ENCODE measurements around the gene ACVR1. TPM values are rescaled to one million over a fixed set of nuclear protein-coding genes. Genes with fewer than 3 reads are reported as not detected.
"Not testable (repeated sequence)": the region's sequence is repeated elsewhere in the genome, so short reads cannot be mapped to it uniquely, and the experiment has no call there.

Gene ACVR1
- polyA plus RNA-seq, 3 donors = 30.8 to 34.3 (median 32.3) TPM

GRCh38 chr2:157769856-157770255, 106.3 kb downstream of the ACVR1 start:
- DNase-seq (ENCODE audit: low read depth in 3 of 3, low spot score in 2 of 3) = no peak

GRCh38 chr2:157764386-157764785, 111.7 kb downstream of the ACVR1 start:
- DNase-seq (ENCODE audit: low read depth in 3 of 3, low spot score in 2 of 3) = no peak

DNA sequence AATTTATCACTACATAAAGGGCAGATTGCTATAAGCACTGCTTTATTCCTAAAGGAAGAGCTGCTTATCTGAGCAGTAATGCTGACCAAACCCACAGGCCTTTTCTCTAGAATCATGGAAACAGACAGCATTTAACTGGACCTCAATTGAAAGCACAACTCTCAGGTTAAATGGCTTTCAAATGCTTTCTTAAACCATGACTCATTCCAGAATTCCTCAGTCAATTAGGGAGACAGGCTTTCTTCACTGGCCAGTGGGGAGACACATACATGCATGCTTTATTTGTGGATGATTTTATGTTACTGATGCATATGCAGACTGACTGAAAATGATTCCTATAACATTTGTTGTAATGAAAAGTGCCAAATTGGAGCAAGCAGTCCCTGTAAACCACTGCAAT, 114.6 kb downstream of the ACVR1 start:
- no peak for DNase-seq (ENCODE audit: low read depth in 3 of 3, low spot score in 2 of 3)

DNA sequence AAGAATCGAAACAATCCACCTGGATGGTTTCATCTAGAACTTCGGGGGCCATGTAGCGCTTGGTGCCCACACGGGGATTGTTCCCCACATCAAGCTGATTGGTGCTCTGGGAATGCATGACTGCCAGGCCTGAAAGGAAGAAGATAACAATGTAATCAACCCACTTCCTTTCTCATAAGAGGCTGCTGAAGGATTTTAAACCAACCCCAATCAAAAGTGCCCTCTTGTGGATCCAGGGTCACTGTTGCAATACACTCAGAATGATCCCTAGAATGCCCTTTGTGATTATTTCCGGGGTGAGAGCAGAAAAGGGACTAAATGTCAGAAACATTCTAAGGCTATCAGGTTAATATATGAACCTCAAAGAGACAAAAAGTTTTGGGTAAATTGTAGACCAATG, 115.2 kb downstream of the ACVR1 start:
- no peak for DNase-seq (ENCODE audit: low read depth in 3 of 3, low spot score in 2 of 3)

GRCh38 chr2:157759855-157760254, 116.3 kb downstream of the ACVR1 start:
- no peak for DNase-seq (ENCODE audit: low read depth in 3 of 3, low spot score in 2 of 3)

GRCh38 chr2:157758586-157758985, 117.5 kb downstream of the ACVR1 start:
- DNase-seq (ENCODE audit: low read depth in 3 of 3, low spot score in 2 of 3) = no peak

- no peak for DNase-seq (ENCODE audit: low read depth in 3 of 3, low spot score in 2 of 3)
These were observed 118.6 kb downstream of the ACVR1 start for GRCh38 chr2:157757500-157757899.

DNA sequence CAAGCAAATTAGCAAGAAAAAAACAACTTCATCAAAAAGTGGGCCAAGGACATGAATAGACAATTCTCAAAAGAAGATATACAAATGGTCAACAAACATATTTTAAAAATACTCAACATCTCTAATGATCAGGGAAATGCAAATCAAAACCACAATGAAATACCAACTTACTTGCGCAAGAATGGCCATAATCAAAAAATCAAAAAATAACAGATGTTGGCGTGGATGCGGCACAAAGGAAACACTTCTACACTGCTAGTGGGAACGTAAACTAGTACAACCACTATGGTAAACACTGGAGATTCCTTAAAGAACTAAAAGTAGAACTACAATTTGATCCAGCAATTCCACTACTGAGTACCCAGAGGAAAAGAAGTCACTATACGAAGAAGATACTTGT, 119.7 kb downstream of the ACVR1 start:
- not testable (repeated sequence) for DNase-seq (ENCODE audit: low read depth in 3 of 3, low spot score in 2 of 3)

DNA sequence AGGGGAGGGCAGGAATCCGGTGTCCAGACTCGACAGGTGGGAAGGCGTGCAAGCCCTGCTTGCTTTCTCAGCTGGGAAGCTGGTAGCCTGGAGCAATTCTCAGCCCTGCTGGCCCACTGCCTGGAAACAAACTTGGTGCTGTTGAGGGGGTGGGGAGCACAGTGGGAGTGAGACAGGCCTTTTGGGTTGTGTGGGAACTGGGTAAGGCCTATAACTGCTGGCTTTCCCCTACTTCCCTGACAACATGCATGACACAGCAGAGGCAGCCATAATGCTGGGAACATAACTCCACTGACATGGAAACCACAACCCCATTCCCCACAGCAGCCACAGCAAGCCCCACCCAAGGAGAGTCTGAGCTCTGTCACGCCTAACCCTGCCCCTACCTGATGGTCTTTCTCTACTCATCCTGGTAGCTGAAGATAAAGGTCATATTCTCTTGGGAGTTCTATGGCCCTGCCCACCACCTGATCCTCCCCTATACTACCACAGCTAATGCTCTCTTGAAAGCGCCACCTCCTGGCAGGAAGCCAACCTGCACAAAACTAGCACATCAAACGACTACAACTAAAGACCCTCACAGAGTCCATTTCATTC, 124.6 kb downstream of the ACVR1 start:
- DNase-seq (ENCODE audit: low read depth in 3 of 3, low spot score in 2 of 3) = no peak

GRCh38 chr2:157749684-157750083, 126.4 kb downstream of the ACVR1 start:
- DNase-seq (ENCODE audit: low read depth in 3 of 3, low spot score in 2 of 3) = no peak

GRCh38 chr2:157748371-157749142, 127.6 kb downstream of the ACVR1 start:
- DNase-seq (ENCODE audit: low read depth in 3 of 3, low spot score in 2 of 3) = no peak

DNA sequence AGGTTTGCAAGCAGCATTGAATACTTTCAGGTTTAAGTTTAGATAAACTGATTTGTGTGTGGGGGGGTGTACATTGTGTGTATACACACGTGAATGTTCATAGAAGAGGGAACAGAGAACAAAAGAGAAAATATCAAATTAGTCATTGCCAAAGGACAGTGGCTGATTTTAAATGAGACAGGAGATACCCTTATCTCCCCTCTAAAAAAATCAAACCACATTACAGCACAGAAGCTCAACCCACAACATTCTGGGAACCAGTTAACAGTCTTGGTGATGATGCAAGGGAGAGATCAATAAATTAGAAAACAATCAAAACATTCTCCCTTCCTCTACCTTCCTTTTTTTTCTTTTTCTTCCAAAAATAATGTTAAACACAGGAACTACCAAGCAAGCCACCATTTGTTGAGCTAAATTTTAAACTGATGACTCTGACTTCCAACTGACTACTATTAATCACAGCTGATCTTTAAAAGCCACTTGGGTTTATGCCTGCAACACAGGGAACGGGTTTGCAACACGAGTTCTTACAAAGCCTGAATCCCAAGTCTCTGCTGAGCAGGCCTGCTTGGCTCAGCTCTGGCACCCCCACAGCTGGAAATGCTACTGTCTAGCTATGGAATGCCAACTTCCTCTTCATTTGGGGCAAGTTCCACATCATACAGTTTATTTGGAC, 128.3 kb downstream of the ACVR1 start:
- no peak for DNase-seq (ENCODE audit: low read depth in 3 of 3, low spot score in 2 of 3)

DNA sequence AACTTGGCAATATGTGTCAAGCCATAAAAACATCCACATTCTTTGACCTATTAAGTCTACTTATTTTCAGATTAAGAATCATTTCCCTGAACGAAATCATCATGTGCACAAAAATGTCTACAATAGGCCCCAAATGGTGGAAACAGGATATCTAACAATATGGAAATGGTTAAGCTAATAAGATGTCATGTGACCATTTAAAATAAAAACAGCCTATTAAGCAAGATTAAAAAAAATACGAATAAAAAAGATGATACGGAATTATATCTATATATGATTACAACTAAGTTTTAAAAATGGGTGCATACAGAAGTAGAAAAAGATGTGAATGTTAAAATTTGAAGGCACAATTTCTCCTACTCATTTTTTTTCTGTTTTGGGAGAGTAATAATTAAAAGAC, 128.8 kb downstream of the ACVR1 start:
- no peak for DNase-seq (ENCODE audit: low read depth in 3 of 3, low spot score in 2 of 3)

DNA sequence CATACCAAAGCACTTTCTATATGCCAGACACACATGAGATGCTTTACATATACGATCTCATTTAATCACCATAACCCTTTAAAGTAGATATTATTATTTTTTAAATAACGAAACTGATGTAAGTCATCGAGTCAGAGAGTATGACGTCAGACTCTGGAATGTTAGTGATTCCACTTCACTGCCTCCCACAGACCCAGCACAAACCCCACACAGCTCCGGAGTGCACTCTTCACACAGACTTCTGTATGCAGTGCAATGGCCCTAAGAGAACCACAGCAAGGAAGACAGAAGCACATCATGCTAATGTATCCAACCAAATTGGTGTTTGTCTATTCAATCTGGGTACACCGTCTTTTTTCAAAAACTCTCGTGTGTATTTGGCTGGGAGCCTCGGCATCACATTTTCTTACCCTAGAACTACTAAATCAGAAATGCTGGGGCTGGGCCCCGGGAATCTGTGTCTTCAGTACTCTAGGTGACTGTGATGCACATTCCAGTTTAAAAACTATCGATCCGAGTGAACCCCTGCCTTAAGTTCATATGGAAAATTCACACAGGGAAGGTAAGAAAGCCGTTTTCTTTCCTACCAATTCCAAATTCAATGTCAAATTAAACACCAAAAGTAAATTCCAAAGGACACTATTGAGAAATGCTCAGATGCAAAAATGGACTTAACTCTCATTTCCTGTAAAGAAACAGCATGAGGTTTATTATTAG, 129.7 kb downstream of the ACVR1 start:
- DNase-seq (ENCODE audit: low read depth in 3 of 3, low spot score in 2 of 3) = no peak

GRCh38 chr2:157744571-157745076, 131.5 kb downstream of the ACVR1 start:
- DNase-seq (ENCODE audit: low read depth in 3 of 3, low spot score in 2 of 3) = no peak

GRCh38 chr2:157743051-157743450, 133.1 kb downstream of the ACVR1 start:
- DNase-seq (ENCODE audit: low read depth in 3 of 3, low spot score in 2 of 3) = no peak

DNA sequence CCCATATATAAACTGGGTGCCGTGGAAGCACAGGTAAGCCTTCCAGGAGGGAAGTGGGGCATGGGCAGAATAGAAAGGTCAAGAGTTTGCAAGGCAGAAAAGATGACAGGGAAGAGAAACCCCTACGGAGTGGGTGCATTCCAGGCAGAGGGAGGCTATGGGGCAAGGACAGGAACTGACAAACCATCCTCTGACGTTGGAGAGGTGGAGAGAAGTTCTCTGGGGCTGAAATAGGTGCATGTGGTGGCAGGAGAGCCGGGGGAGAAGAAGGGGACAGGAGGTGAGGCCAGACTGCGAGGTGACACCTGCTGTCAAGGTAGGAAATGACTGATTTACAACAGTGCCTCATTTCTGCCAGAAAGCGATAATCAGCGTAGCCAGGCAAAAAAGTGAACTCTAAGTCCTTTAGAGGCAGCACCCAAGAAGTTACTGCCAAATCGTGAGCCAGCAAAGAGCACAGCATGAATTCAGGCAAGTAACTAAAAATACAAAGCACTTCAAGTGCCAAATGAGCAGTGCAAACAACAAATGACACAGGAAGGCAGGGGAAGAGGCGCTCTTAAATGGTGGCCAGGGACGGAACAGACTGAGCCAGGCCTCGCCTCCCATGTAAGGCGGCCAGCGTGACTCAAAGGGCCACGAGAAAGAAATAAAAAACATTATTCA, 134.2 kb downstream of the ACVR1 start:
- no peak for DNase-seq (ENCODE audit: low read depth in 3 of 3, low spot score in 2 of 3)

- DNase-seq (ENCODE audit: low read depth in 3 of 3, low spot score in 2 of 3) = no peak
These were observed 138.5 kb downstream of the ACVR1 start for GRCh38 chr2:157737656-157738055.

DNA sequence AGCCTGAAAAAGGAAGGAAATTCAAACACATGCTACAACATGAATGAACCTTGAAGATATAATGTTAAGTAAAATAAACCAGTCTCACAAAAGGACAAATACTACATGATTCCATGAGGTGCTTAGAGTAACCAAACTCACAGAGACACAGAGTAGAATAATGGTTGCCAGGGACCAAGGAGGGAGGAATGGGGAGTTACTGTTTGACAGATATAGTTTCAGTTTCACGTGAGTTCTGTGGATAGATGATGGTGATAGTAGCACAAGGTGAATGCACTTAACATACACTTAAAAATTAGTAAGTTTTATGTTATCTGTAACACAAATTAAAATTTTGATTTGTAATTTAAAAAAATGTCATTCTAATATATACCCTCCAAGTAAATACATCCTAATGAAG, 140.6 kb downstream of the ACVR1 start:
- DNase-seq (ENCODE audit: low read depth in 3 of 3, low spot score in 2 of 3) = no peak

DNA sequence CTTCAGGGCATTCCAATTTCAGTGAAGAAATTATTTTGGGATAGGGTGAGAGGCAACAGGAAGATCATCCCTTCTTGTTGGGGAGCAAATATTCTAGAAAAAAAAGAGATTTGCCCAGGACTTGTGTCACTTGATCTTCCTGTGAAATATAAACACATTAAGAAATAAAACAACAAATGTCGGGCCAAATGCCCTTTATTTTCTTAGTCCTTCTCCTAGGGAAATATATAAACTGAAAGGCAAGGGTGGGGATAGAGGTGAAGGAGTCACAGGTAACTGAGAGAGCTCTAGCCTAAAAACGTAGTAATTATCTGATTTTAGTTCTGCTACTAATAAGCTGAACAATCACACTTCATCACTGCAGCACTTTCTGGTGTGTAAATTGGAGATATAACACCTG, 142.9 kb downstream of the ACVR1 start:
- no peak for DNase-seq (ENCODE audit: low read depth in 3 of 3, low spot score in 2 of 3)

GRCh38 chr2:157732596-157732995, 143.5 kb downstream of the ACVR1 start:
- no peak for DNase-seq (ENCODE audit: low read depth in 3 of 3, low spot score in 2 of 3)

Data from right renal cortex interstitium (tissue), 3 donors.